Measurements from ENCODE around the gene B3GAT1. TPM values are rescaled to one million over a fixed set of nuclear protein-coding genes. Genes with fewer than 3 reads are reported as not detected.

The B3GAT1 gene
- total RNA-seq, 3 donors from 2014 or later = 0.16 to 2.9 (median 2.8) TPM

DNA sequence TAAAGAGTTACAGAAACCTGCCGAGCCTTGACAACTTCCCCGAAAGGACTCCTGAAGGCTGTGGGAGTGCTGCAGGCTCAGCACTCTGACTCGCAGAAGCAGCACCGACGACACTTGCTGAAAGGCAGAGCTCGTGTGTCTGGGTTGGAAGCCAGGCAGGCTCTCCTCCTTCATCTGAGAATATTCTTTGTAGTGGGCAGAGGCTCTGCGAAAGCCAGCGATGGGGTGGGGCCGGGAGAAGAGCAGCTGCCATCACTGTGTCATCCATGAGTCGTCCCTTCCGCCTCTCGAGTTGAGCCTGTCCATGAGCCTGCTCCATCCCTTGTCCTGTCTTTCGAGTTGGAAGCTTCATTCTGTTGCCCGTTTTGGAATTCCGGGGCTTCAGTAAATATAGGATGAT, 68.4 kb downstream of the B3GAT1 start:
- no peak overlapping the region for H3K4me3 ChIP-seq
- TF ChIP-seq POLR2AphosphoS5 (IDR thresholded peaks at IDR 0.05) (no peak), POLR2A (IDR thresholded peaks at IDR 0.05) (no peak), CTCF (IDR thresholded peaks at IDR 0.05) (no peak)
- H3K36me3 ChIP-seq = no peaks in the 10 kb centered on the region
- H3K4me1 ChIP-seq = no peaks in the 10 kb centered on the region
- H3K27ac ChIP-seq = no peak overlapping the region
- intact Hi-C loops (cut with DNase I; ENCODE audit: low total_unique reads) = no loop called here
- H3K27me3 ChIP-seq = no peaks in the 10 kb centered on the region
- DNase-seq (ENCODE audit: low spot score in 2 of 2) = no peak
- H3K9me3 ChIP-seq = no peaks in the 10 kb centered on the region

DNA sequence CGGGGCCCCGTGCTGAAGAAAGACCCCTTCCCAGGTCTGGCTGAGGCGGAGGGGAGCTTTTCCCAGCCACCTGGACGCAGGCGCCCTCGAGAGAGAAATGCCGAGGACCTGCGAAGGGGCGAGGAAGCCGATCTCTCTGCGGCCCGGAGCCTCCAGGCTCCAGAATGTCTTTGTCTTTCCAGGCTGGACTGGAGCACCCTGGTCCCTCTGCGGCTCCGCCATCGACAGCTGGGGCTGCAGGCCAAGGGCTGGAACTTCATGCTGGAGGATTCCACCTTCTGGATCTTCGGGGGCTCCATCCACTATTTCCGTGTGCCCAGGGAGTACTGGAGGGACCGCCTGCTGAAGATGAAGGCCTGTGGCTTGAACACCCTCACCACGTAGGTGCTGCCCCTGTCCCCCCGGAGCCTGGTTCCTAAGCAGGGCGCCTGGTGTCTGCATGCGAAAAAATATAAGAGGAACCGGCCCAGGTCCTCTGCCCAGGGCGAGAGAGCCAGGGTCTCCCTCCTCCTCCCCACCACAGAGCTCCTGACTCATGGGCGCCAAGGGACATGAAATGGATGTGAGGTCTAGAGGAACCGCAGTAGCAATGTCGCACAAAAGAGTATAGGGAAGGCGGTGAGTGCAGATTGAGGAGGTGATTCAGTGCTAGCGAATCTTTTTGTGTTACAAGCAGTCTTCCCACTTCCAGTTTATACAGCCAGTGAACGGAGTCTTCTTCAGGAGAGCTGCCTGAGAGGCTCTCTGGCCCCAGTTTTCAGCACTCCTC, 69.3 kb downstream of the B3GAT1 start:
- no peaks in the 10 kb centered on the region for H3K4me1 ChIP-seq
- intact Hi-C loops (cut with DNase I; ENCODE audit: low total_unique reads) = no loop called here
- TF ChIP-seq POLR2AphosphoS5 (IDR thresholded peaks at IDR 0.05) (no peak), POLR2A (IDR thresholded peaks at IDR 0.05) (no peak), CTCF (IDR thresholded peaks at IDR 0.05) (no peak)
- no peak overlapping the region for H3K27ac ChIP-seq
- no peak for DNase-seq (ENCODE audit: low spot score in 2 of 2)
- no peak overlapping the region for H3K4me3 ChIP-seq
- no peaks in the 10 kb centered on the region for H3K27me3 ChIP-seq
- H3K36me3 ChIP-seq = no peaks in the 10 kb centered on the region
- no peaks in the 10 kb centered on the region for H3K9me3 ChIP-seq

- intact Hi-C loops (cut with DNase I; ENCODE audit: low total_unique reads) = no loop called here
- Histone ChIP-seq H3K4me3 (no peak overlapping the region), H3K9me3 (no peaks in the 10 kb centered on the region), H3K4me1 (no peaks in the 10 kb centered on the region), H3K27ac (no peak overlapping the region), H3K36me3 (no peaks in the 10 kb centered on the region), H3K27me3 (no peaks in the 10 kb centered on the region)
- no peak for DNase-seq (ENCODE audit: low spot score in 2 of 2)
- TF ChIP-seq POLR2AphosphoS5 (IDR thresholded peaks at IDR 0.05) (no peak), CTCF (IDR thresholded peaks at IDR 0.05) (no peak), POLR2A (IDR thresholded peaks at IDR 0.05) (no peak)
Observed at GRCh38 chr11:134341805-134342571, 70.1 kb downstream of the B3GAT1 start.

DNA sequence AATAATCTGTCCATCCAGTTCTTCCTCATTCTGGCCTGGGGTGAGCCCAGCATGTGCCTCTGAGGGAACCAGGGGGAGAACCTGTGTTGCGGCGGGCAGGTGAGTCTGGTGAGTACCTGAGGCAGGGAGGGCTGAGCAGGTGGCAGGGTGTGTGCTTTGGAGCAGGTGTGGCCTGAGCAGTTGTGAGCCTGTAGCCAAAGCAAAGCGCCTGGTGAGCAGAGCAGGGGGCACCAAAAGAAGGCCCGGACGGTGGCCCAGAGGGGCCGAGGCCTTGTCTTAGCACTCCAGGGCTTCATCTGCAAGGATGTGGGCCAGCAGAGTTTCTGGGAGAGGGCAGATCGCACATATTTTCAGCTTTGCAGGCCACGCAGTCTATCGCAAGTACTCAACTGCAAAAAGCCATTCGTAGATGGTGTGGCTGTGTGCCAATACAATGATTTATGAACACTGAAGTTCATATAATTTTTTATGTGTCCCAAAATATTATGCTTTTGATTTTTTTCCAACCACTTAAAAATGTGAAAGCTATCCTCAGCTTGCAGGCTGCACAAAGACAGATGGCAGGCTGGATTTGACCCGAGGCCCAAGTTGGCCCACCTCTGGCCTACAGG, 71.6 kb downstream of the B3GAT1 start:
- intact Hi-C loops (cut with DNase I; ENCODE audit: low total_unique reads) = no loop called here
- Histone ChIP-seq H3K4me3 (no peak overlapping the region), H3K9me3 (no peaks in the 10 kb centered on the region), H3K27ac (no peak overlapping the region), H3K4me1 (no peaks in the 10 kb centered on the region), H3K27me3 (no peaks in the 10 kb centered on the region), H3K36me3 (no peaks in the 10 kb centered on the region)
- TF ChIP-seq POLR2A (IDR thresholded peaks at IDR 0.05) = no peak
- no peak for TF ChIP-seq POLR2AphosphoS5 (IDR thresholded peaks at IDR 0.05)
- TF ChIP-seq CTCF (IDR thresholded peaks at IDR 0.05) = no peak
- no peak for DNase-seq (ENCODE audit: low spot score in 2 of 2)

DNA sequence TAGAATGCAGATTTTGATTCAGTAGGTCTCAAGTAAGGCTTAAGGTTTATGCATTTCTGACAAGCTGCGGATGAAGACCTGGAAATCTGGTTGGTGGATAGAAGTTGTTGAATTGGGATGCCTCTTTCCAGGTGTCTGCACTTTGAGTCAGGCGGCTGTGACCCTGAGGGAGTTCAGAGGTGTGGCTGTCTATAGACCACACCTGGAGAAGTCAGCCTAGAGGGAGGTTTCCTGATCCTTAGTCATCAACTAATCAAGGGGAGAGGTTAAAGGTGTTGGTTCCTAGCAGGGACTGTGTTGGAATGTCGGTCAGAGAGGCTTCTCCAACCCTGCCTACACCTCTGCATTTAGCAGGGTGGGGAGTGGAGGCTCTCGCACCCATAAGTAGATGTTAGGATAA, 72.3 kb downstream of the B3GAT1 start:
- DNase-seq (ENCODE audit: low spot score in 2 of 2) = no peak
- Histone ChIP-seq H3K27me3 (no peaks in the 10 kb centered on the region), H3K4me3 (no peak overlapping the region), H3K4me1 (no peaks in the 10 kb centered on the region), H3K36me3 (no peaks in the 10 kb centered on the region), H3K27ac (no peak overlapping the region), H3K9me3 (no peaks in the 10 kb centered on the region)
- TF ChIP-seq POLR2AphosphoS5 (IDR thresholded peaks at IDR 0.05) (no peak), CTCF (IDR thresholded peaks at IDR 0.05) (no peak), POLR2A (IDR thresholded peaks at IDR 0.05) (no peak)
- intact Hi-C loops (cut with DNase I; ENCODE audit: low total_unique reads) = no loop called here

Measured in breast epithelium (tissue), 4 donors.